Activated naive CD4-positive, alpha-beta T cell treated with Interleukin-2 at 50 U/mL for 16 hours (primary cell): ENCODE results near the gene ARMC10.
A peak's percentile ranks its signal among the peaks of the same experiment; 100 is the strongest.
"Not testable (repeated sequence)": the region's sequence is repeated elsewhere in the genome, so short reads cannot be mapped to it uniquely, and the experiment has no call there.

ENCODE experiments used
- DNase-seq: peaks from one replicate; pipeline ENCODE4 v3.0.0-alpha.2; 2020

The ARMC10 gene

DNA sequence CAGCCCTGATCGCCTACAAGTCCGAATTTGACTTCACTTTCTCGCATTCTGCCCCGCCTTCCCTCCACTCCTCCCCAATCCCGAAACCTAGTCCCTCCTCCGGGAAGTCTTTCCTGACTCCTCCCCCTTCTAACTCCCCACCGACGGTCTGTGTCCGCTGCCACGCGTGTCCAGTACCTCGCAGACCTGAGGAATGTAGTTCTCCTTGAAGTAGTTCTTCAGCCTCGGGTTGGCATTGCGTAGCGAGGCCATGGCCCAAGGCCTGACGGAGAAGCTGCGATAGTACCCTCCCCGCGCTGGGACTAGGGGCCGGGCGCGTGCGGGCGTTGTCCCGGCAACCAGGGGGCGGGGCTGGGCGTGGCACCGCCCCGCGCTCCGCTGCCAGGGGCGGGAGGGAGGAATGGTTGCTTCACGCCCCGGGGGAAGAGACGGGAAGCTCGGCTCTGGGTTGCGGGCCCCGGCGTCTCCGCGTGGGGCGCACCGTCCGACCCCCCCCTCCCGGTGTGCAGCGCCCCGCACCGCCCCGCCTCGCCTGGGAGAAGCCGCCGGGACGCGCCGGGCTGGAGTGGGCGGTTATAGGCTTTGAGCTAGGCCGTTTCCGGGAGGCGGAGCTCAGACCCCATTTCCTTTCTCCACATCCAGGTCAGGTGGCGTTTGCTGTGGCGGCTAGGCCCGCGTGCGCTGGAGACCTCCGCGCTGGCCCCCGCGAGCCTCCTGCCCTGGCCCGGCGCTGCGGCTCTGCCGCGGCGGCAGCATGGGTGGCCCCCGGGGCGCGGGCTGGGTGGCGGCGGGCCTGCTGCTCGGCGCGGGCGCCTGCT lies at the start of gene ARMC10, which contains the start of gene FBXL13:
ARMC10 (plus strand) TSS at position 622 of the 818 bp plus-strand sequence; CDS start at position 755, 133 bp downstream.
FBXL13 (minus strand) TSS at position 278 of the 818 bp plus-strand sequence.
- DNase-seq, result peak; percentile 91

DNA sequence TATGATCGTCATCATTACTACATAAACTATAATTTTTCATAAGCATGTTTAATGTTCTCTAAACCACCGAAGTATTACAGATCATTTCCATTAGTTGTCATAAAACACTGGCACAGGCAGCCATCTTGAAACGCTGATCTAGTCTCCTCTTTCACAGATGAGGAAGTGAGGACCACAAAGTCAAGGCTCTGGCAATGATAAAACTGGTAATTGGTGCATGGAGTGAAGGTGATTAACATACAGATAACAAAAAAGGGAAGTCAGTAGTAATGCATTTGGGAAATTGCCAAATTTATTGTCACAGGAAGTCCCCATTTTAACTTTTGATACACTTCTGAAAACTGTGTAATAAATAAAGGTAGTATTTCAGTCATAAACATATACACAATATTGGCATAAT lies 49.6 kb upstream of the ARMC10 start:
- DNase-seq, result no peak

DNA sequence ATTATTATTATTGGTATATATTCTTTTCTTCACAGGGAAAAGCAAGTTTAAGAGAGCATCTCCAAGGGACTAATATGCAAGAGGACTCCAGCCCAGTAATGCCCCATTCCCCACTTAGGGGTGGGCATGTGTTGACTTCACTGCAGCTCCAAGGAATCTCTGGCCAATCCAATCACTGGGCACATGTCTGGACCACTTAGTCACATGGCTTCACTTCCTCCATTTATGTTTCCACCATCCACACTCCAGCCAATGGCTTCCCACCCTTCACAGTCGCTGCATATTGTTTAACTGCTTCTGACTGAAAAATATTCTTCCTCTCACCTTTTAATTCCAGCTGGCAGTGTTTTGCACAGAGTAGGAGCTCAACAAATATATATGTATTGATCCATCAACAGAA lies 43.9 kb upstream of the ARMC10 start:
- DNase-seq, result no peak

DNA sequence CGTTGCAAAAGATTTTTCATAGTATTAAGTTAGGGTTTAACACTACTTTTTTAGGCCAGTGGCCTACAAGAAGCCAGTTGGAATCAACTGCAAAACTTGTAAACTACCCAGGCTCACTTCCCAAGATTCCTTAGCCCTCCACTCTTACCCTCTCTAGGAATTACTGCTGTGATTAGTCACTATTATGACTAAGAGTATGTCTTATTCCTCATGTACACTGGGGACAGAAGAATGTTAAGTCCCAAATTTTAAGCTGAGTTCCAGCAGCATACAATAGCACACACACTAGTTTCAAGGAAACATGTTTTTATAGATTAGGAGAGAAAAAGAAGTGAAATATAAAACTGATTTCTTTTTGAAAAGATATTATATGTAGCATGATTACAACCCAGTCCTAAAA lies 43.2 kb upstream of the ARMC10 start:
- DNase-seq, result no peak

DNA sequence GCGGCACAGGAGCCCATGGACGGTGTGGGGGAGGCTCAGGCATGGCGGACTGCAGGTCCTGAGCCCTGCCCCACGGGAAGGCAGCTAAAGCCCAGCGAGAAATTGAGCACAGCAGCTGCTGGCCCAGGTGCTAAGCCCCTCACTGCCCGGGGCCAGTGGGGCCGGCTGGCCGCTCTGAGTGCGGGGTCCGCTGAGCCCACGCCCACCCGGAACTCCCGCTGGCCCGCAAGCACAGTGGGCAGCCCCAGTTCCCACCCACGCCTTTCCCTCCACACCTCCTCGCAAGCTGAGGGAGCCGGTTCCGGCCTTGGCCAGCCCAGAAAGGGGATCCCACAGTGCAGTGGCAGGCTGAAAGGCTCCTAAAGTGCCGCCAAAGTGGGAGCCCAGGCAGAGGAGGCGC lies 40.6 kb upstream of the ARMC10 start:
- not testable (repeated sequence) for DNase-seq

DNA sequence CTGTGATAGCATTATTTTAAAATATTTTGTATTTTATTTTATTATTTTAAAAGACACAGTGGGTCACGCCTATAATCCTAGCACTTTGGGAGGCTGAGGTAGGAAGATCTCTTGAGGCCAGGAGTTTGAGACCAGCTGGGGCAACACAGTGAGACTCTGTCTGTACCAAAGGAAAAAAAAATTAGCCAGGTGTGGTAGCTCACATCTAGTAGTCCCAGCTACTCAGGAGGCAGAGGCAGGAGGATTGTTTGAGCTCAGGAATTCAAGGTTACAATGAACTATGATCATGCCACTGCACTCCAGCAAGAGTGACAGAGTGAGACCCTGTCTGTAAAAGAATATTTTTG lies 37.5 kb upstream of the ARMC10 start:
- no peak for DNase-seq

DNA sequence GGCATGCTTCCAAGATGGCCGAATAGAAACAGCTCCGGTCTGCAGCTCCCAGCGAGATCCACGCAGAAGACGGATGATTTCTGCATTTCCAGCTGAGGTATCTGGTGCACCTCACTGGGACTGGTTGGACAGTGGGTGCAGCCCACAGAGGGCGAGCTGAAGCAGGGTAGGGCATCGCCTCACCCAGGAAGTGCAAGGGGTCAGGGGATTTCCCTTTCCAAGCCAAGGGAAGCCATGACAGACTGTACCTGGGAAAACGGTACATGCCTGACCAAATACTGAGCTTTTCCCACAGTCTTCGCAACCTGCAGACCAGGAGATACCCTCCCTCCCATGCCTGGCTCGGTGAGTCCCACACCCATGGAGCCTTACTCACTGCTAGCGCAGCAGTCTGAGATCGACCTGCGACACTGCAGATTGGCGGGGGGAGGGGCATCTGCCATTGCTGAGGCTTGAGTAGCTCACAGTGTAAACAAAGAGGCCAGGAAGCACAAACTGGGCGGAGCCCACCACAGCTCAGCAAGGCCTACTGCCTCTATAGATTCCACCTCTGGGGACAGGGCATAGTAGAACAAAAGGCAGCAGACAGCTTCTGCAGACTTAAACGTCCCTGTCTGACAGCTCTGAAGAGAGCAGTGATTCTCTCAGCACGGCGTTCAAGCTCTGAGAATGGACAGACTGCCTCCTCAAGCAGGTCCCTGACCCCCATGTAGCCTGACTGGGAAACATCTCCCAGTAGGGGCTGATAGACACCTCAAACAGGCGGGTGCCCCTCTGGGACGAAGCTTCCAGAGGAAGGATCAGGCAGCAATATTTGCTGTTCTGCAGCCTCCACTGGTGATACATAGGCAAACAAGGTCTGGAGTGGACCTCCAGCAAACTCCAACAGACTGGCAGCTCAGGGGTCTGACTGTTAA lies 36.9 kb upstream of the ARMC10 start:
- DNase-seq, result not testable (repeated sequence)

DNA sequence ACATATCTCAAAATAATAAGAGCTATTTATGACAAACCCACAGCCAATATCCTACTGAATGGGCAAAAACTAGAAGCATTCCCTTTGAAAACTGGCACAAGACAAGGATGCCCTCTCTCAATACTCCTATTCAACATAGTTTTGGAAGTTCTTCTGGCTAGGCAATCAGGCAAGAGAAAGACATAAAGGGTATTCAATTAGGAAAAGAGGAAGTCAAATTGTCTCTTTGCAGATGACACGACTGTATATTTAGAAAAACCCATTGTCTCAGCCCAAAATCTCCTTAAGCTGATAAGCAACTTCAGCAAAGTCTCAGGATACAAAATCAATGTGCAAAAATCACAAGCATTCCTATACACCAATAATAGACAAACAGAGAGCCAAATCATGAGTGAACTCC lies 33.1 kb upstream of the ARMC10 start:
- DNase-seq, result not testable (repeated sequence)

DNA sequence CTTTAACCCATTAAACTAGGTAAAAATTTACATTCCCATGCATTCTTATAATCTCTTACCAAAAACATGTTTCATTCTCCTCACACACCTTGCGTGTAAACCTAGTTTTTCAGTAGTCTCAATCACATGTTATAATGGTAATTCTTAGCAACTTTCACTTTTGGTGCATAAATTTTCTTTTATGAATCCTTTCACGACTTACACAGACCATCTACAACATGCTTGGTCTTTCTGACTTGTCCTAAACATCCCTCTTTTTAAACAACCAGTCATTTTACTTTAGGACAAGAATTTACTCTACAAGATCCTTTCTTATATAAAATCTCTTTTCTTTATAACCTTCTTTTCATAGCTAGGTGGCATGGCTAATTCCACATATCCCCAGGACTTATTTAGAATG lies 26.1 kb upstream of the ARMC10 start:
- DNase-seq, result no peak

DNA sequence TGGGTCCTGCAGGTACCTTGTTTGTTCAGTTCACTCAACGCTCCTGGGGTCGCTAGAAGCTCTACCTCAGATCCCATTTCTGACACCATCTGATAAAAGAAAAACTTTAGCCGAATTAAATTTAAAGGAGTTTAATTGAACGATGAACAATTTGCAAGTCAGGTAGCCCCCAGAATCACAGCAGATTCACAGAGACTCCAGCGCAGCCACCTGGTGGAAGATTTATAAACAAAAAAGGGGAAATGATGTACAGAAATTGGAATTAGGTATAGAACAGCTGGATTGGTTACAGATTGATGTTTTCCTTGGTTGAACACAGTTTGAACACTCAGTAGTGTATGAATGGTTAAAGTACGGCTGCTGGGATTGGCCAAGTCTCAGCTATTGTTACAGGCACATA lies 23.4 kb upstream of the ARMC10 start:
- DNase-seq, result no peak

DNA sequence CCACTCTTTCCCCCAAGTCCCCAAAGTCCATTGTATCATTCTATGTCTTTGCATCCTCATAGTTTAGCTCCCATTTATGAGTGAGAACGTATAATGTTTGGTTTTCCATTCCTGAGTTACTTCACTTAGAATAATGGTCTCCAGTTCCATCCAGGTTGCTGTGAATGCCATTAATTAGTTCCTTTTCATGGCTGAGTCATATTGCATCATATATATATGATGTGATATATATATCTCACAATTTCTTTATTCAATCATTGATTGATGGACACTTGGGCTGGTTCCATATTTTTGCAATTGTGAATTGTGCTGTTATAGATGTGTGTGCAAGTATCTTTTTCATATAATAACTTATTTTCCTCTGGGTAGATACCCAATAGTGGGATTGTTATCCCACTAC lies 18.9 kb upstream of the ARMC10 start:
- not testable (repeated sequence) for DNase-seq

DNA sequence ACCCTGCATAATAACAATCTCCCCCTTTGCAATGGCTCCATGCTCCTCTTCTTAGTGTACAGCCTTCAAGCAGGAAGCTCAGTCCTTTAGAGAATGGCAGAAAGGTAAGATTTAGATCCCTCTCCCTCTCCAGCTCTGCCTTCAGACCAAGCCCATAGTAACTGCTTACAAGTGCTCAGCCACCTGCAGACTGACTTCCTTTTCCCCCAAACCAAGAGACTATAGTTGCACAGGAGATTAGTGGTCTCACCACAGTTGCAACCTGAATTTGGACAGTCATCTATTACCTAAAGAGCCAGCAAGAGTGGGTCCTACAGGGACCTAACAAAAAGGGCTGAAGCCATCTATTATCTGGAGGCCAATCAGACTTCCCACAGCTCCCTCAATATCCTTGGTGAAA lies 16.8 kb upstream of the ARMC10 start:
- DNase-seq, result no peak

DNA sequence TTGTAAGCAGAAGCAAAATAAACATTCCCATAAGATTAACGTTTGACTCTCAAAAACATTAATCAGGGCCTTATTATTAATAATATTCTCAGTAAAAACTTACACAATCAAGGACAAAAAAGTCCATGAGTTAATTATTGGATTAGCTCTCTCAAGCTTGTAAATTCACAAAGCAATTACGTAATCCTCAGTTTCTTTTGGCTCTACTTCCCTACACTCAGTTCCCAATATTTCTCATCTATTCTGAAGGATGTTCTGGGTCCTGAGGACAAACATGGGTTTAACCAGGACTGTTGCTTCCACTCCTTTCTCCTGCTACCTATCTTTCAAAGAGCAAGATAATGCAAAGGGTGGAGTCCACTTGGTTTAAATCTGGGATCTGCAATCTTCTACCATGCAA lies 15.5 kb upstream of the ARMC10 start:
- DNase-seq, result no peak

DNA sequence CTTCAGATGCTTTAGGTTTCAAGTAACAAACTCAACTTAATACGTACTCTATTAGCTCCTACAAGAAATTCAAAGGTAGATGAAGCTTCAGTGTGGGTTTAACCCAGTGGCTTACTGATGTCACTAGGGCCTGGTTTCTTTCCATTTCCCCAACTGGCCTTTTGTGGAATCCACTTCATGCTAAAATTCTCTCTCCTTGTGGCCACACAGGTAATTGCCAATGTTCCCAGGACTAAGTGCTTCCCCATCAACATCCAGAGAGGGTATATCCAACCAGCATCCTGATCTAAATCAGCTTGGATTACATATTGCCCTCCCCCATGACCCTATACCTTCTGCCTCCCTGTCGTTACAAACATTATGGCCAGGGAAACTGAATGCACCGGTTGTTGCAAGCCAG lies 11.0 kb upstream of the ARMC10 start:
- no peak for DNase-seq

DNA sequence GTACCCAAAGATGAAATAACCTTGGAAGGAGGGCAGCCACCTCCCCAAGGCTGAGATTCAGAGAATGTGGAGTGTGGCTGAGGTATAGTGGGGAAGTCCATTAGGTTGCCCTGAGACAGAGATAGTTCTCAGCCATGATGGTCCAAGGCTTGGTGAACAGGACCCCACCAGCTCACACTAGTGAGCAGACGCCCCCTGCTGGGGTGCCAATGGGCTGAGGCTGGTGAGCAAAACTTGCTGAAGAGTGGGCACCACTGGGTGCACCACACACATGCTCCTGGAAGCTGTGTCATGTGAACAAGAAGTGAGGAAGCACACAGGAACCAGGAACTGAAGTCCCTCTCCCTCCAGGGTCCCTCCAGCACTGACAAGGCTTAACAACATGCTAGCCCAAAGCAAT lies 9.3 kb upstream of the ARMC10 start:
- peak; percentile 42 for DNase-seq

DNA sequence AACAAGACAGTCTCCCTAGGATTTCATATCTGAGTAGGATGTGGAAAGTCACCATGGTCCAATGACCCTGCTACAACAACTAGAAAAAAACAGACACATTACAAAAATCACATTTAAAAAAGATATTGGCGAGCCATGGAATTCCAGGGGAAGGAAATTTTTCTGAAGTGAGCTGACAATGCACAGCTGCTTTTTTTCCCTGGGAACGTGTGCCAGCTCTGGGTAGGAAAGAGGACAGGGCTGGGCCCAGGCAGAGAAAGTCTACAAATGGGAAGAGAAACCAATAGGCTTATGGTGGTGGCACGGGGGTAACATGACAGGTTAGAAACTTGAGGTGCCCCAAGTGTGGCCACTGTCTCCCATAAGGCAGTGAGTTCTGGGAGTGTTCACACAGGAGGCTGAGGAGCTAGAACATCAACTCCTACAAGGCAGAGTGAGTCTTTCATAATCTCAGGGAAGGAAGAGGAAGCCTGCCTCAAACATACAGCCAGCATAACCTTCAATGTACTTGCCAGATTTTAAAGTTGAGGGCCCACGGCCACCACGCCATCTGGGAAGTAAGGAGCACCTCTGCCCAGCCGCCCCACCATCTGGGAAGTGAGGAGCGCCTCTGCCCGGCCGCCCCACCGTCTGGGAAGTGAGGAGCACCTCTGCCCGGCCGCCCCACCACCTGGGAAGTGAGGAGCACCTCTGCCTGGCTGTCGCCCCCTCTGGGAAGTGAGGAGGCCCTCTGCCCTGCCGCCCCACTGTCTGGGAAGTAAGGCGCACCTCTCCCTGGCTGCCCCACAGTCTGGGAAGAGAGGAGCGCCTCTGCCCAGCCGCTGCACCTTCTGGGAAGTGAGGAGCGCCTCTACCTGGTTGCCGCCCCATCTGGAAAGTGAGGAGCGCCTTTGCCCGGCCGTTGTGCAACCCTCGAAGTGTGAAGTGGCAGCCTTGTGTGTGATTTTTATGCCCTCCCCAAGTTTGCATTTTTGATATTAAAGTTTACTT lies 6.2 kb upstream of the ARMC10 start:
- DNase-seq, result no peak

DNA sequence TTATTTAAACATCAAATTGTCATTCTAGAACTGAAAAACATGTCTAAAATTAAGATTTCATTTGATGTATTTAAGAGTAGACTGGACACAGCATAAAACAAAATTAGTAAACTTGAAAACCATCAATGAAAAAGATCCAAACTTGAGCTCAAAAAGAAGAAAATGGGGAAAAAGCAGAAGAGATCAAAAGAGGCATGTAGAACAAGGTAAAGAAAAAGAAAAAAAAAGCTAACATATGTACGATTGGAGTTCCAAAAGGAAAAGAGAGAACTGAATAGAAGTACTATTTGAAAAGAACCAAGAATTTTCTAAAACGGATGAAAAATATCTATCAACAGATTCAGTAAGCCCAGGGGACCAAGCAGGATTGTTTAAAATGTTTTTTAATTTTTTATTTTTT lies 3.9 kb upstream of the ARMC10 start:
- DNase-seq, result no peak

DNA sequence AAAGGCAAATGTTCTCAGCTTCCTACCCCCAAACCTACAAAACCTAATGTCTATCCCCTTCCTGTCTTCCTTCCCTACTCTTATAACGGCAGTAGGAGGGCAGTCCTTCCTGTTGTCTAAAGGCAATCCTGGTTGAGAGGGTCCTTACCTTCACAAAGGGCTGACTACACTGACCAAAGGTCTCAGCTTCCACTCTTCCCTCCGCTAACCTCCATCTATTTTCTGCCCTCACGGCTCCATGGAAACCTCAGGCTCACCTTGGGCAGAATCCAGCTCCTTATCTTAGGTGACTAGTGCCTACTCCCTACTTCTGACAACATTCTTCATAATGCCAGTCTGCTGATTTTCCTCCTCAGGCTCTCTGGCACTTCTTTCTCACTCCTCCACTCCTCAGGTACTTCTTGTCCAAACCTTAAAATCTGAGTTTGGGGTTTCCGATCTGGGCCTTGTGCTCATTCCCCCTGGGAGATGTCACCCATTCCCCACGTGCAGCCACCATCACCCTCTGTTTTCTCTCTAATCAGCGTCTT lies 886 bp upstream of the ARMC10 start:
- DNase-seq, result no peak

DNA sequence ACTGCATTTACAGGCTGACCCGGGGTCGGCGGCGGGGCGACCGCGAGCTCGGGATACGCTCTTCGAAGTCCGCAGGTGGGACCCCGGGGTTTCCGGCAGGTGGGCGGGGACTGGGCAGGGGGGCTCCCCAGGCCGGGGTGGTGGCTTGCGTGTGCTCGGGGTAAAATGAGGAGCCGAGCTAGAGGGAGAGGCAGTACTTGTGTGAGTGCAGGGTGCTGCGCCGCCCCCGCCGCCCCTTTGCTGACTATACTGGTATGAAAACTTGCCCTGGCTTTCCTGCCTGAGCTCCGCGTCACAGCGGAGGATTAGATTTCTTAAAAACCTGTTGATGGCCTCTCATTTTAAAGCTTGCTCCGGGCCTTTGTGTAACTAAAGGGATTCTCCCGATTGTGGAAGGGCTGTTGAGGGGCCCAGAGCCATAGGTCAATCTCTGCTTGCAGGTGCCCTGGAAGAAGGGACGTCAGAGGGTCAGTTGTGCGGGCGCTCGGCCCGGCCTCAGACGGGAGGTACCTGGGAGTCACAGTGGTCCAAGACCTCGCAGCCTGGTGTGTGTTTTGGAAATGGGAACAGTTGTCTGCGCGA lies 488 bp downstream of the ARMC10 start:
- DNase-seq, result peak; percentile 85

DNA sequence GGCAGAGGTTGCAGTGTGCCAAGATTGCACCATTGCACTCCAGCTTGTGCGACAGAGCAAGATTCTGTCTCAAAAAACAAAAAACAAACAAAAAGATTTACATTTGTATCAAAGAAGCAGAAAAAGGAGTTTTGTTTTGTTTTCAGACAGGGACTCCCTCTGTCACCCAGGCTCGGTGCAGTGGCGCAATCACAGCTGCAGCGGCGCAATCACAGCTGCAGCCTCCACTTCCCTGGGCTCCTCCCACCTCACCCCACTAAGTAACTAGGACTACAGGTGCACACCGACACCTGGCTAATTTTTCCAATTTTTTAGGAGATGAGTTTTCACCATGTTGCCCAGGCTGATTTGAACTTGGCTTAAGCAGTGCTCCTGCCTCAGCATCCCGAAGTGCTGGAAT lies 1.8 kb downstream of the ARMC10 start:
- DNase-seq, result no peak

DNA sequence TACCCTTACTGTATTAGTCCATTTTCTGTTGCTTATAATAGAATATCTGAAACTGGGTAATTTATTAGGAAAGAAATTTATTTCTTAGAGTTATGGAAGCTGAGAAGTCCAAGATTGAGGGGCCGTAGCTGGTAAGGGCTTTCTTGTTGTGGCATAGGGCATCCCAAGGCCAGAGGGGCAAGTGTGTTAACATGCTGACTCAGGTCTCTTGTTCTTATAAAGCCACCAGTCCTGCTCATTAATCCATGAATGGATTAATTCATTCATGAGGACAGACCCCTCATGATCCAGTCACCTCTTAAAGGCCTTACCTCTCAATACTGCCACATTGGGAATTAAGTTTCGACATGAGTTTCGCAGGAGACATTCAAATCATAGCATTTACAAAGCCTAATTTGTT lies 2.4 kb downstream of the ARMC10 start:
- no peak for DNase-seq

DNA sequence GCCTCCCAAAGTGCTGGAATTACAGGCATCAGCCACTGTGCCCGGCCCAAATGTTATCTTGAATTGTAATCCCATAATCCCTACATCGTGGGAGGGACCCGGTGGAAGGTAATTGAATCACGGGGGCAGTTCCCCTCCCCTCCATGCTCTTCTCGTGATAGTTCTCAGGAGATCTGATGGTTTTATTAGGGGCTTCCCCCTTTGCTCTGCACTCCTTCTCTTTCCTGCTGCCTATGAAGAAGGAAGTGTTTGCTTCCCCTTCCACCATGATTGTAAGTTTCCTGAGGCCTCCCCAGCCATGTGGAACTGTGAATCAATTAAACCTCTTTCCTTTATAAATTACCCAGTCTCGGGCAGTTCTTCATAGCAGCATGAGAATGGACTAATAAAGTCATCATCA lies 3.3 kb downstream of the ARMC10 start:
- DNase-seq, result not testable (repeated sequence)
